ENCODE results near the gene GRM4. TPM values are rescaled to one million over a fixed set of nuclear protein-coding genes. Genes with fewer than 3 reads are reported as not detected.

GRM4 gene
- total RNA-seq, 1 donor from 2014 or later, result 1.2 TPM

- no peaks in the 10 kb centered on the region for H3K36me3 ChIP-seq
- Mint-ChIP-seq H3K27ac (no peak overlapping the region), H3K4me3 (no peak overlapping the region), H3K36me3 (no peaks in the 10 kb centered on the region), H3K4me1 (peaks cover 1% of the 10 kb centered on the region), H3K9me3 (no peaks in the 10 kb centered on the region), H3K27me3 (ENCODE audit: insufficient read depth, low read depth) (peaks cover 23% of the 10 kb centered on the region)
- no peak overlapping the region for H3K27ac ChIP-seq
- DNase-seq (ENCODE audit: low spot score), result peak; percentile 92
- H4K20me1 ChIP-seq (ENCODE audit: low read depth), result peaks cover 25% of the 10 kb centered on the region
- H3K27me3 ChIP-seq, result no peaks in the 10 kb centered on the region
- no peaks in the 10 kb centered on the region for H3F3A ChIP-seq (ENCODE audit: low read depth)
- no peak overlapping the region for H2AFZ ChIP-seq (replicated peaks)
- TF ChIP-seq CTCF (IDR thresholded peaks at IDR 0.05) (no peak), EZH2phosphoT487 (IDR thresholded peaks at IDR 0.05) (no peak), EZH2 (IDR thresholded peaks at IDR 0.05) (no peak)
- no peak overlapping the region for H3K4me3 ChIP-seq
- H3K4me1 ChIP-seq, result no peaks in the 10 kb centered on the region
- H3K9ac ChIP-seq, result no peak overlapping the region
- H3K4me2 ChIP-seq, result no peak overlapping the region
- no peaks in the 10 kb centered on the region for H3K9me3 ChIP-seq (ENCODE audit: low read depth)
- H3K79me2 ChIP-seq (ENCODE audit: low read depth), result no peaks in the 10 kb centered on the region
Observed at GRCh38 chr6:34115403-34115795, 30.5 kb downstream of the GRM4 start.

GRCh38 chr6:34114695-34115402 lies 31.0 kb downstream of the GRM4 start:
- no peaks in the 10 kb centered on the region for H3K4me1 Mint-ChIP-seq
- H3K27ac Mint-ChIP-seq, result no peak overlapping the region
- peaks cover 23% of the 10 kb centered on the region for H3K27me3 Mint-ChIP-seq (ENCODE audit: insufficient read depth, low read depth)
- H3K27ac ChIP-seq, result no peak overlapping the region
- H3F3A ChIP-seq (ENCODE audit: low read depth), result no peaks in the 10 kb centered on the region
- H3K9me3 ChIP-seq (ENCODE audit: low read depth), result no peaks in the 10 kb centered on the region
- TF ChIP-seq EZH2phosphoT487 (IDR thresholded peaks at IDR 0.05) (no peak), CTCF (IDR thresholded peaks at IDR 0.05) (no peak), EZH2 (IDR thresholded peaks at IDR 0.05) (no peak)
- H3K79me2 ChIP-seq (ENCODE audit: low read depth), result no peaks in the 10 kb centered on the region
- H3K9me3 Mint-ChIP-seq, result no peaks in the 10 kb centered on the region
- no peaks in the 10 kb centered on the region for H3K27me3 ChIP-seq
- peaks cover 25% of the 10 kb centered on the region for H4K20me1 ChIP-seq (ENCODE audit: low read depth)
- no peak overlapping the region for H3K9ac ChIP-seq
- H3K4me2 ChIP-seq, result no peak overlapping the region
- H3K4me1 ChIP-seq, result no peaks in the 10 kb centered on the region
- H3K4me3 ChIP-seq, result no peak overlapping the region
- H3K36me3 Mint-ChIP-seq, result no peaks in the 10 kb centered on the region
- H2AFZ ChIP-seq (replicated peaks), result no peak overlapping the region
- no peak overlapping the region for H3K4me3 Mint-ChIP-seq
- DNase-seq (ENCODE audit: low spot score), result no peak
- H3K36me3 ChIP-seq, result no peaks in the 10 kb centered on the region

DNA sequence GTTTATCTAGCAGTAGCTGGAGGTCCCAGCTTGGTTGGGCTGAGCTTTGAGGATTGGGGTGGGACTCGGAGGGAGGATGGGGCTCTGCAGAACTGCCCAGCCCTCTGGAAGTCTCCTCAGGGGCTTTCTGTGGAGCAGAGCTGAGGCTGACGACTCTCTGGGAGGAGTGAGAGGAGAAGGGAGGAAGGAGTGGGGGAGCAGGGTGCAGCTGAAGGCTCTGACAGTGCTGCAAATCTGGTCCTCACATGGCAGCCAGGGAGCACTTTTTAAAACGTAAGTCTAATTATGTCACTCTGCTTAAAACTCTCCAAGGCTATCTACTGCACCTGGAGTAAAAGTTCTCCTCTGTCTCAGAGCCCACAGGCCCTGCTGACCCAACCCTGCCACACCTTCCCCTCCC lies 32.4 kb downstream of the GRM4 start:
- Mint-ChIP-seq H3K4me1 (no peaks in the 10 kb centered on the region), H3K36me3 (no peaks in the 10 kb centered on the region), H3K27ac (no peak overlapping the region), H3K27me3 (ENCODE audit: insufficient read depth, low read depth) (peaks cover 23% of the 10 kb centered on the region), H3K9me3 (no peaks in the 10 kb centered on the region), H3K4me3 (no peak overlapping the region)
- Histone ChIP-seq H3K36me3 (no peaks in the 10 kb centered on the region), H3K27ac (no peak overlapping the region), H3K4me1 (no peaks in the 10 kb centered on the region), H2AFZ (replicated peaks) (no peak overlapping the region), H3K27me3 (no peaks in the 10 kb centered on the region), H3K9me3 (ENCODE audit: low read depth) (no peaks in the 10 kb centered on the region), H3K9ac (no peak overlapping the region), H3K79me2 (ENCODE audit: low read depth) (no peaks in the 10 kb centered on the region), H4K20me1 (ENCODE audit: low read depth) (peaks cover 25% of the 10 kb centered on the region), H3K4me2 (no peak overlapping the region), H3K4me3 (no peak overlapping the region), H3F3A (ENCODE audit: low read depth) (no peaks in the 10 kb centered on the region)
- no peak for DNase-seq (ENCODE audit: low spot score)
- TF ChIP-seq EZH2phosphoT487 (IDR thresholded peaks at IDR 0.05), result no peak
- TF ChIP-seq EZH2 (IDR thresholded peaks at IDR 0.05), result no peak
- TF ChIP-seq CTCF (IDR thresholded peaks at IDR 0.05), result no peak
